Left cardiac atrium (tissue), 4 donors: ENCODE results near the gene SELENOO. TPM values are rescaled to one million over a fixed set of nuclear protein-coding genes. Genes with fewer than 3 reads are reported as not detected.

ENCODE experiments used
- ATAC-seq, 2 donors: fragments of 200-7000 bp; cut with Tn5 transposase; one replicate each; pipeline ENCODE4 v1.9.1; 2020; ENCODE audit warnings: mild to moderate bottlenecking in 2 of 2, moderate library complexity in 2 of 2
- DNase-seq: peaks from one replicate; pipeline ENCODE4 v3.0.0-alpha.2; 2020
- intact Hi-C, 2 donors: fragments of 100-400 bp; cut with DNase I; formaldehyde crosslinking; loops; one replicate each; pipeline versions ENCODE4 v1.14.1 to v1.15.1; 2022 to 2023
- total RNA-seq, 2 donors: library from RNA; stranded (reverse); fragmentation: NEBNext Ultra II Directional; extraction: Animal tissue kit (Norgen Biotek cat#: 25700); gene quantifications; one replicate each; pipeline ENCODE4 v1.2.1, GENCODE V29; 2021
- donor health status: DM: no; HTN: yes; CAD: no.
- donor health status: DM: no; HTN: yes; CAD: no; lungs with severe emphysema.
- donor health status: DM: yes; HTN: yes; CAD: no.
- donor health status: Dilated cardiomyopathy.

Gene SELENOO
- total RNA-seq, 2 donors from 2014 or later, result 11.7 to 15.0 TPM

GRCh38 chr22:50245214-50246072, 44.6 kb downstream of the SELENOO start:
- DNase-seq, result no peak
- intact Hi-C loops, result loop anchor here in 1 of 2 donors (10.0 kb wide), 1 partner anchor 259 kb away; the partner anchor contains the start of genes LMF2 and NCAPH2
- ATAC-seq, result peak; percentile 39 to 55

GRCh38 chr22:50246242-50247175, 45.7 kb downstream of the SELENOO start:
- intact Hi-C loops, result loop anchor here in 1 of 2 donors (10.0 kb wide), 1 partner anchor 258 kb away; the partner anchor contains the start of genes LMF2 and NCAPH2
- no peak for ATAC-seq

DNA sequence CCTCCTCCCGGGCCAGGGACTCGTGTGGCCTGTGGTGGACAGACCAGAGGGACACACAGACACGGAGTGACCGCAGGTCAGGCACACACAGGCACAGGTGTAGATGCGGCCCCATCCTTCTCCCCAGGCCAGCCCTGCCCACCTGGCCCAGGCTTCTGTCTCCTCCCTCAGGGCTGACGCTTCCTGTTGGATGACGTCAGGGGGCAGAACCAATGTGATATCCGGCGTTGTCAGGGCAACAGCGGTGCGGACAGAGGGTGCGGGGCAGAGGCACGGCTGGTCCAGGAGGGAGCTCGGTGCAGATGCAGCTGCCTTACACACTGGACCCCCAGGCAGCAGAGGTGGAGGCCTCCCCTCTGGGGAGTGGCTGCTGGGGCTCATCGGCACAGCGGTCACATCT, 46.9 kb downstream of the SELENOO start:
- intact Hi-C loops, result loop anchor here in 1 of 2 donors (10.0 kb wide), 1 partner anchor 257 kb away; the partner anchor contains the start of genes LMF2 and NCAPH2
- ATAC-seq, result no peak

More at GRCh38 chr22:50246242-50247175, 45.7 kb downstream of the SELENOO start:
- no peak for DNase-seq

GRCh38 chr22:50248196-50249081, 47.6 kb downstream of the SELENOO start:
- intact Hi-C loops, result loop anchor here in 1 of 2 donors (10.0 kb wide), 1 partner anchor 256 kb away; the partner anchor contains the start of genes LMF2 and NCAPH2
- no peak for DNase-seq
- no peak for ATAC-seq

More for the DNA sequence above, 46.9 kb downstream of the SELENOO start:
- DNase-seq, result peak; percentile 58

DNA sequence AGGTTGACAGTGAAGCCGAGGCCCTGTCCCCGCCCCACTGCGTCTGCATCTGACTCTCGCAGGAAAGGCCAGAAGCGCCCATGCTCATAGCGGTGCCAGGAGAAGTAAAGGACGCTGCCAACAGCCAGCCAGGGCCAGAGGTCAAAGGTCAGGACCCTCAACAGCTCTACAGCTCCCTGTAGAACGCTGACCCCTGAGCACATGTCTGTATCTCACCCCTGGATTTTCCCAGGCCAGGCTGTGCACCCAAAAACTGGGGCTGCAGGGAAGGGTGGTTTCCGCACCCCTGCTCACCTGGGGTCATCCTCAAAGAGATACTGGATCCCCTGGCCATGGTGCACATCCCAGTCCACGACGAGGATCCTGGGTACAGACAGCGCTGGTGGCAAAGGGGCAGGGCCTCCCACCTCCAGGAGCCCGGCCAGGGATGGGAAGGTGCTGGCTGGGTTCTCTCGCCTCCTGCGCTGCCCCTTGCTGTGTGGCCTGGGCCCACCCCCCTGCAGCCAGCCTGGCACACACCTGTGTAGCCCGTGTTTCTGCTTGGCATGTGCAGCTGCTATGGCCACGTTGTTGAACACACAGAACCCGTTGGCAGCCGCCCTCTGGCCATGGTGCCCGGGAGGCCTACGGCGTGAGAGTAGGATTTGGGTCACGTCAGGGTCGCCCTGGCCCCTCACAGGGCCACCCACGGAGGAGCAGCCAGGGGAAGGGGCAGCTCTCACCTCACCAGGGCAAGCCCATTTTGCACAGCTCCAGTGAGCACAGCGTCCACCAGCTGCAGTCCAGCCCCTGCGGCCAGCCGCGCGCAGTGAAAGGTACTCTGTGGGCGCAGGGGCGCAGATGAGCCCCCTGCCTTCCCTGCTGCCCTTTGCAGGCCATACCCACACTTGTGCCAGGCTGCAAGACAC, 48.8 kb downstream of the SELENOO start:
- DNase-seq (no peak), ATAC-seq (no peak)
- intact Hi-C loops, result loop anchor here in 1 of 2 donors (5.0 to 10.0 kb wide), 2 partner anchors 93 to 255 kb away; partner anchors contain the start of genes LMF2, NCAPH2 and PPP6R2

DNA sequence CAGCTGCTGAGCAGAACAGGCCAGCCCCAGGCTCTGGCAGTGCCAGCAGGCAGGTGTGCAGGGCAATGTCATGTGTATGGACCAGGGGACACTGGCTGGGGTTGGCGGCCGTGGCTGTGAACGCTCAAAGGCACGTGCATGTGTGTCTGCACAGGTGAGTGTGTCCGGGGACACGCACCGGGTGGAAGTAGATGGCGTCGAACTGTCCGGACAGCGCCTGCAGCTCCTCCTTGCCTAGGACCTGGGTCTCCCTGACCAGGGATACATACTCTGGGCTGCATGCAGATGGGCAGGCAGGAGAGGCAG, 49.4 kb downstream of the SELENOO start:
- DNase-seq (no peak), ATAC-seq (no peak)
- intact Hi-C loops, result loop anchor here in 1 of 2 donors (5.0 kb wide), 1 partner anchor 92 kb away; the partner anchor contains the start of gene PPP6R2

- peak; percentile 83 for ATAC-seq
- DNase-seq, result peak; percentile 88
- intact Hi-C loops, result loop anchor here in 1 of 2 donors (5.0 kb wide), 1 partner anchor 91 kb away; the partner anchor contains the start of gene PPP6R2
Observed at GRCh38 chr22:50250555-50251476, 50.0 kb downstream of the SELENOO start, which contains the start of gene HDAC10. Gene HDAC10 (minus strand): TSS chr22:50251265. CDS start chr22:50251032, 233 bp downstream.

- ATAC-seq (peak in 1 of 2 donors; percentile 1), DNase-seq (no peak)
- intact Hi-C loops, result loop anchor here in 1 of 2 donors (5.0 kb wide), 1 partner anchor 91 kb away; the partner anchor contains the start of gene PPP6R2
Observed at GRCh38 chr22:50251477-50252081, 50.8 kb downstream of the SELENOO start.

GRCh38 chr22:50252082-50253045, 51.6 kb downstream of the SELENOO start:
- peak; percentile 71 to 75 for ATAC-seq
- intact Hi-C loops, result loop anchor here in 1 of 2 donors (5.0 kb wide), 1 partner anchor 90 kb away; the partner anchor contains the start of gene PPP6R2
- peak; percentile 78 for DNase-seq

- intact Hi-C loops, result loop anchor here in 1 of 2 donors (5.0 kb wide), 1 partner anchor 89 kb away; the partner anchor contains the start of gene PPP6R2
- no peak for DNase-seq
Observed at GRCh38 chr22:50253046-50253915, 52.5 kb downstream of the SELENOO start.

DNA sequence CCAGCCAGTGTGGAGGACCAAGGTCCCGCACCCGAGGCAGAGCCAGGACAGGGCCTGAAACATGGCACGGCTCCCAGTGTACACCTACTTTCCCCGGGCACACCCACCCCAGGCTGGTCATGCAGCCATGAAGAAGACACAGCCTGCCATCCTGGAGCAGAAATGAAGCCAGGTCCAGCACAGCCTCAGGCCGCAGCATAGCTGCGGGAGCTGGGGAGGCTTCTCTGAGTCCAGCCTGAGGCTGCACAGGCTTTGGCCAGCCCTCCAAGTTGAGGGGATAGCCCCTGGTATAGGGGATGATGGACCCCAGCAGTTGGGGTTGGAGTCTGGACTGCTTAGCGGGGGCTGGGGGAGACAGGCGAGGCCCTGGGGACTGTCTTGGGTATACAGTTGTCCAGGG, 53.1 kb downstream of the SELENOO start:
- no peak for DNase-seq
- no peak for ATAC-seq
- intact Hi-C loops, result loop anchor here in 1 of 2 donors (5.0 kb wide), 1 partner anchor 88 kb away; the partner anchor contains the start of gene PPP6R2

More at GRCh38 chr22:50253046-50253915, 52.5 kb downstream of the SELENOO start:
- no peak for ATAC-seq

DNA sequence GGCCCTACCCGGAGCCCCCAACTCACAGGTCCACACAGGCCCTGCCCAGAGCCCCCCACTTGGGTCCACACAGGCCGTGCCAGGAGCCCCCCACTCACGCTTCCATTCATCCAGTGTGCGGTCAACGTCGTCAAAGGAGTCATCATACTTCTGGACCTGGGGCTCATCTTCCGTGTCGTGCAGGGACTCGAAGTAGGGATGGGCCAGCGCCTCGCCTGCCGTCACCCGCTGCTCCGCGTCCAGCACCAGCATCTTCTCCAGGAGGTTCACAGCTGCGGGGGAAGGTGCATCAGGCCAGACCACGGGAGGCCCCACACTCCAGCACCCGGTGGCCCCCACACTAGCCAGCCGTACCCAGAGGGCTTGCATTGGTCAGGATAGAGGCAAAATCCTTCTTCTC, 54.3 kb downstream of the SELENOO start:
- no peak for ATAC-seq
- intact Hi-C loops, result no loop called here
- DNase-seq, result no peak

DNA sequence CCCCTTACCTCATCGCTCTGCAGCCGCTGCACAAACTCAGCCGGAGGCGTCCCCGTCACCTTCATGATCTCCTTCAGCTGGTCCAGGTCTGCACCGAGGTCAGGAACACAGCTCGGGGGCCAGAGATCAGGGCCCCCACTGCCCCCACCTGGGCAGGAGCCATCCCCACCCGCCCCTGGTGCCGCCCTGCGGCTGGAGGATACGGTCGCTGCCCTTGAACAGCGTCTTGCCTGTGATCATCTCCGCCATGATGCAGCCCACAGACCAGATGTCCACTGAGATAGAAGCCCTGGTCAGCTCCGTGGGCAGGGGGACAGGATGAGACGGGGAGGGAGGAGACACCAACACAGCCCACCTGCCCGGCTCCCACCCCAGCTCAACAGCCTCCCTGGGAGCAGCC, 54.8 kb downstream of the SELENOO start:
- intact Hi-C loops, result no loop called here
- no peak for DNase-seq
- no peak for ATAC-seq
